ENCODE results near the gene PRPH. TPM values are rescaled to one million over a fixed set of nuclear protein-coding genes. Genes with fewer than 3 reads are reported as not detected.
A peak's percentile ranks its signal among the peaks of the same experiment; 100 is the strongest.

PRPH gene
- total RNA-seq, 1 donor from 2014 or later = 1.0 TPM

GRCh38 chr12:49296034-49296835 is 1.3 kb downstream of the PRPH start:
- H3K36me3 ChIP-seq = no peaks in the 10 kb centered on the region
- peak; percentile 68 for DNase-seq
- H3K27me3 ChIP-seq (ENCODE audit: low read depth) = peaks cover 67% of the 10 kb centered on the region
- TF ChIP-seq, protein P1, sequence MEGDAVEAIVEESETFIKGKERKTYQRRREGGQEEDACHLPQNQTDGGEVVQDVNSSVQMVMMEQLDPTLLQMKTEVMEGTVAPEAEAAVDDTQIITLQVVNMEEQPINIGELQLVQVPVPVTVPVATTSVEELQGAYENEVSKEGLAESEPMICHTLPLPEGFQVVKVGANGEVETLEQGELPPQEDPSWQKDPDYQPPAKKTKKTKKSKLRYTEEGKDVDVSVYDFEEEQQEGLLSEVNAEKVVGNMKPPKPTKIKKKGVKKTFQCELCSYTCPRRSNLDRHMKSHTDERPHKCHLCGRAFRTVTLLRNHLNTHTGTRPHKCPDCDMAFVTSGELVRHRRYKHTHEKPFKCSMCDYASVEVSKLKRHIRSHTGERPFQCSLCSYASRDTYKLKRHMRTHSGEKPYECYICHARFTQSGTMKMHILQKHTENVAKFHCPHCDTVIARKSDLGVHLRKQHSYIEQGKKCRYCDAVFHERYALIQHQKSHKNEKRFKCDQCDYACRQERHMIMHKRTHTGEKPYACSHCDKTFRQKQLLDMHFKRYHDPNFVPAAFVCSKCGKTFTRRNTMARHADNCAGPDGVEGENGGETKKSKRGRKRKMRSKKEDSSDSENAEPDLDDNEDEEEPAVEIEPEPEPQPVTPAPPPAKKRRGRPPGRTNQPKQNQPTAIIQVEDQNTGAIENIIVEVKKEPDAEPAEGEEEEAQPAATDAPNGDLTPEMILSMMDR (IDR thresholded peaks at IDR 0.05) = peak; percentile 78
- intact Hi-C loops (cut with DNase I) = no loop called here
- peak overlapping the region; percentile 37 for H3K4me3 ChIP-seq
- peaks cover 39% of the 10 kb centered on the region for H3K4me1 ChIP-seq
- H3K27ac ChIP-seq = no peak overlapping the region
- H3K9me3 ChIP-seq = no peaks in the 10 kb centered on the region
- peak; percentile 81 to 84 for ATAC-seq

DNA sequence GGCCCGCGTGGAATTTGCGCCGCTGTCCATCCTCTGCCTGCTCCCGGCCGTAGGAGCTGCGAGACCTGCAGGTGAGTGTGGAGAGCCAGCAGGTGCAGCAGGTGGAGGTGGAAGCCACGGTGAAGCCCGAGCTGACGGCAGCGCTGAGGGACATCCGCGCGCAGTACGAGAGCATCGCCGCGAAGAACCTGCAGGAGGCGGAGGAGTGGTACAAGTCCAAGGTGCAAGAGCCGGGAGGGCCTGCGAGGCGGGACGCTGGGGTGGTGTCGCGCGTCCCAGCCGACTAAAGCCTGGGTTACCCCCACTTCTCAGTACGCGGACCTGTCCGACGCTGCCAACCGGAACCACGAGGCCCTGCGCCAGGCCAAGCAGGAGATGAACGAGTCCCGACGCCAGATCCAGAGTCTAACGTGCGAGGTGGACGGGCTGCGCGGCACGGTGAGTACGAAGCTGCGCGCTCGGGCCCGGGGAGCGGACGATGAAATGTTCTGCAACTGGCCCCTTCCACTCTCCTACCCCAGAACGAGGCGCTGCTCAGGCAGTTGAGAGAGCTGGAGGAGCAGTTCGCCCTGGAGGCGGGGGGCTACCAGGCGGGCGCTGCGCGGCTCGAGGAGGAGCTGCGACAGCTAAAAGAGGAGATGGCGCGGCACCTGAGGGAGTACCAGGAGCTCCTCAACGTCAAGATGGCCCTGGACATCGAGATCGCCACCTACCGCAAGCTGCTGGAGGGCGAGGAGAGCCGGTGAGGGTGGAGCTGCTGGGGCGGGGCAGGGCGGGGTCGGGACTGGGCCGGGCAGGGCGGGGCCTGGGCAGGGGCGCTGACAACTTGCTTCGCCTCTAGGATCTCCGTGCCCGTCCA is 2.1 kb downstream of the PRPH start:
- DNase-seq = peak; percentile 57
- peak overlapping the region; percentile 37 for H3K4me3 ChIP-seq
- TF ChIP-seq, protein P1 (IDR thresholded peaks at IDR 0.05) = peak; percentile 33
- no peaks in the 10 kb centered on the region for H3K36me3 ChIP-seq
- H3K4me1 ChIP-seq = peaks cover 39% of the 10 kb centered on the region
- no peak overlapping the region for H3K27ac ChIP-seq
- peaks cover 75% of the 10 kb centered on the region for H3K27me3 ChIP-seq (ENCODE audit: low read depth)
- H3K9me3 ChIP-seq = no peaks in the 10 kb centered on the region
- intact Hi-C loops (cut with DNase I) = no loop called here
- peak; percentile 62 to 66 for ATAC-seq

DNA sequence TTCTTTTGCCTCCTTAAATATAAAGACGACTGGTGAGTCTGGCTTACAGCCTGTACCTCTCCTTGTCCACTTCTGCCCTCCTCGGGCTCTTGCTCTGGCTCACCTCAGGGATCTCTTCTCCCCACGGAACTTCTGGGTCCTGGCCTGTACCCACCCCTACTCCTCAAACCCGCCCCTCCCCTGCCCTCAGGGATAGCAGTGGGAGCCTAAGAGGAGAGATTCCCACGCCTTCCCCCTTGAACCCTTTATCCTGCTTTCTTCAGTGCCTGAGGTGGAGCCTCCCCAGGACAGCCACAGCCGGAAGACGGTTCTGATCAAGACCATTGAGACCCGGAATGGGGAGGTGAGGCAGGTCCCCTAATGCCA is 2.7 kb downstream of the PRPH start:
- Histone ChIP-seq H3K9me3 (no peaks in the 10 kb centered on the region), H3K4me3 (peak overlapping the region; percentile 37), H3K4me1 (peaks cover 36% of the 10 kb centered on the region), H3K27me3 (ENCODE audit: low read depth) (peaks cover 75% of the 10 kb centered on the region), H3K36me3 (no peaks in the 10 kb centered on the region), H3K27ac (no peak overlapping the region)
- intact Hi-C loops (cut with DNase I) = no loop called here
- TF ChIP-seq, protein P1 (IDR thresholded peaks at IDR 0.05) = no peak
- no peak for ATAC-seq
- no peak for DNase-seq

GRCh38 chr12:49298160-49298559 is 3.2 kb downstream of the PRPH start:
- DNase-seq = no peak

GRCh38 chr12:49301760-49302159 is 6.8 kb downstream of the PRPH start:
- H3K27ac ChIP-seq = no peak overlapping the region
- intact Hi-C loops (cut with DNase I) = no loop called here
- ATAC-seq = no peak
- no peak overlapping the region for H3K4me3 ChIP-seq
- peaks cover 10% of the 10 kb centered on the region for H3K4me1 ChIP-seq
- H3K36me3 ChIP-seq = no peaks in the 10 kb centered on the region
- DNase-seq = no peak
- H3K9me3 ChIP-seq = no peaks in the 10 kb centered on the region
- TF ChIP-seq, protein P1 (IDR thresholded peaks at IDR 0.05) = no peak
- peaks cover 53% of the 10 kb centered on the region for H3K27me3 ChIP-seq (ENCODE audit: low read depth)

More at GRCh38 chr12:49298160-49298559, 3.2 kb downstream of the PRPH start:
- Histone ChIP-seq H3K9me3 (no peaks in the 10 kb centered on the region), H3K36me3 (no peaks in the 10 kb centered on the region), H3K27me3 (ENCODE audit: low read depth) (peaks cover 75% of the 10 kb centered on the region), H3K4me3 (no peak overlapping the region), H3K4me1 (peaks cover 31% of the 10 kb centered on the region), H3K27ac (no peak overlapping the region)
- intact Hi-C loops (cut with DNase I) = no loop called here
- TF ChIP-seq, protein P1 (IDR thresholded peaks at IDR 0.05) = no peak
- peak in 1 of 2 donors; percentile 21 for ATAC-seq
